Endothelial cell (in vitro differentiated cells): ENCODE results near the gene TMEM42. TPM values are rescaled to one million over a fixed set of nuclear protein-coding genes. Genes with fewer than 3 reads are reported as not detected.

ENCODE experiments used
- DNase-seq: peaks from one replicate; pipeline ENCODE4 v3.0.0; 2021; ENCODE audit warnings: low spot score
- H3K27ac Mint-ChIP-seq: one replicate; pipeline ENCODE4 v1.8.0; 2021; ENCODE audit warnings: mixed read lengths, inconsistent platforms; ENCODE audit not compliant: unreplicated experiment
- H3K27me3 Mint-ChIP-seq: one replicate; pipeline ENCODE4 v1.8.0; 2021; ENCODE audit warnings: mild to moderate bottlenecking, moderate library complexity, mixed read lengths, inconsistent platforms; ENCODE audit not compliant: unreplicated experiment
- H3K36me3 Mint-ChIP-seq: one replicate; pipeline ENCODE4 v1.8.0; 2021; ENCODE audit warnings: mild to moderate bottlenecking, low read depth, mixed read lengths, inconsistent platforms; ENCODE audit not compliant: unreplicated experiment
- H3K4me1 Mint-ChIP-seq: one replicate; pipeline ENCODE4 v1.8.0; 2021; ENCODE audit warnings: mild to moderate bottlenecking, mixed read lengths, inconsistent platforms; ENCODE audit not compliant: unreplicated experiment
- H3K4me3 Mint-ChIP-seq: one replicate; pipeline ENCODE4 v1.8.0; 2021; ENCODE audit warnings: mild to moderate bottlenecking, mixed read lengths, inconsistent platforms; ENCODE audit not compliant: unreplicated experiment
- H3K9me3 Mint-ChIP-seq: one replicate; pipeline ENCODE4 v1.8.0; 2021; ENCODE audit warnings: mixed read lengths, inconsistent platforms; ENCODE audit not compliant: unreplicated experiment
- total RNA-seq: library from RNA; stranded (reverse); fragmentation: NEBNext Ultra II Directional; extraction: Animal tissue kit (Norgen Biotek cat#: 25700); gene quantifications from one replicate; pipeline ENCODE4 v1.2.1, GENCODE V29; 2021; ENCODE audit not compliant: unreplicated experiment
- TF ChIP-seq, protein P1 (sequence below): fragments of 200-600 bp; sonication (generic); IDR thresholded peaks from one replicate; pipeline ENCODE4 v1.5.0; 2021; ENCODE audit warnings: antibody characterized with exemption; ENCODE audit not compliant: unreplicated experiment

The TMEM42 gene
- total RNA-seq, 1 donor from 2014 or later, result 17.7 TPM

DNA sequence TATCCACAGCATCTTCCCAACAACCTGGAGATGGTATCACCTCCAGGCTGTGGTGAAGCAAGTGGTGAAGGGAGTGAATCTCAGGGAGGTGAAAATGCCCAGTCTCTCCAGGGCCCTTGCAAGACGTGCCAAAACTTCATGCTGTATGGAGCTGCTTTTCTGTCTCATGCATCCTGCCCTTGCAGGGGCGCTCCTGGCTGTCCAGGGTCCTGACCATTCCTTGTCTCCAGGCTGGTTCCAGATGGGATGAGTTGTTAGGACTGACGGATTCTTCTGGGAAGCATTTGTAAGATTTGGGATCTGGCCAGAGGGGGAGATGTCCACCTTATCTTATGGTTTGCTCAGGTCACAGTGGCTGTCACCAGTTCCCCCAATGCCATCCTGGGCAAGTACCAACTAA is 28.5 kb downstream of the TMEM42 start:
- no peak for DNase-seq
- Mint-ChIP-seq H3K9me3 (no peaks in the 10 kb centered on the region), H3K4me1 (peaks cover 8% of the 10 kb centered on the region), H3K27me3 (peaks cover 4% of the 10 kb centered on the region), H3K36me3 (peaks cover 3% of the 10 kb centered on the region), H3K27ac (no peak overlapping the region), H3K4me3 (no peak overlapping the region)
- TF ChIP-seq, protein P1, sequence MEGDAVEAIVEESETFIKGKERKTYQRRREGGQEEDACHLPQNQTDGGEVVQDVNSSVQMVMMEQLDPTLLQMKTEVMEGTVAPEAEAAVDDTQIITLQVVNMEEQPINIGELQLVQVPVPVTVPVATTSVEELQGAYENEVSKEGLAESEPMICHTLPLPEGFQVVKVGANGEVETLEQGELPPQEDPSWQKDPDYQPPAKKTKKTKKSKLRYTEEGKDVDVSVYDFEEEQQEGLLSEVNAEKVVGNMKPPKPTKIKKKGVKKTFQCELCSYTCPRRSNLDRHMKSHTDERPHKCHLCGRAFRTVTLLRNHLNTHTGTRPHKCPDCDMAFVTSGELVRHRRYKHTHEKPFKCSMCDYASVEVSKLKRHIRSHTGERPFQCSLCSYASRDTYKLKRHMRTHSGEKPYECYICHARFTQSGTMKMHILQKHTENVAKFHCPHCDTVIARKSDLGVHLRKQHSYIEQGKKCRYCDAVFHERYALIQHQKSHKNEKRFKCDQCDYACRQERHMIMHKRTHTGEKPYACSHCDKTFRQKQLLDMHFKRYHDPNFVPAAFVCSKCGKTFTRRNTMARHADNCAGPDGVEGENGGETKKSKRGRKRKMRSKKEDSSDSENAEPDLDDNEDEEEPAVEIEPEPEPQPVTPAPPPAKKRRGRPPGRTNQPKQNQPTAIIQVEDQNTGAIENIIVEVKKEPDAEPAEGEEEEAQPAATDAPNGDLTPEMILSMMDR, result no peak

GRCh38 chr3:44890852-44891251 is 29.1 kb downstream of the TMEM42 start:
- no peak for DNase-seq
- Mint-ChIP-seq H3K27ac (no peak overlapping the region), H3K36me3 (peaks cover 3% of the 10 kb centered on the region), H3K9me3 (no peaks in the 10 kb centered on the region), H3K4me3 (no peak overlapping the region), H3K27me3 (peaks cover 4% of the 10 kb centered on the region), H3K4me1 (peaks cover 8% of the 10 kb centered on the region)
- TF ChIP-seq, protein P1, result no peak

- TF ChIP-seq, protein P1, result no peak
- peaks cover 4% of the 10 kb centered on the region for H3K27me3 Mint-ChIP-seq
- no peaks in the 10 kb centered on the region for H3K36me3 Mint-ChIP-seq
- H3K4me3 Mint-ChIP-seq, result no peak overlapping the region
- H3K4me1 Mint-ChIP-seq, result peaks cover 5% of the 10 kb centered on the region
- H3K9me3 Mint-ChIP-seq, result no peaks in the 10 kb centered on the region
- DNase-seq, result no peak
- no peak overlapping the region for H3K27ac Mint-ChIP-seq
These were observed 31.0 kb downstream of the TMEM42 start for GRCh38 chr3:44892689-44893088.

- TF ChIP-seq, protein P1, result no peak
- H3K9me3 Mint-ChIP-seq, result no peaks in the 10 kb centered on the region
- DNase-seq, result no peak
- no peak overlapping the region for H3K27ac Mint-ChIP-seq
- H3K36me3 Mint-ChIP-seq, result no peaks in the 10 kb centered on the region
- H3K4me3 Mint-ChIP-seq, result no peak overlapping the region
- peaks cover 2% of the 10 kb centered on the region for H3K4me1 Mint-ChIP-seq
- peaks cover 4% of the 10 kb centered on the region for H3K27me3 Mint-ChIP-seq
These were observed 31.4 kb downstream of the TMEM42 start for GRCh38 chr3:44893097-44893496.

DNA sequence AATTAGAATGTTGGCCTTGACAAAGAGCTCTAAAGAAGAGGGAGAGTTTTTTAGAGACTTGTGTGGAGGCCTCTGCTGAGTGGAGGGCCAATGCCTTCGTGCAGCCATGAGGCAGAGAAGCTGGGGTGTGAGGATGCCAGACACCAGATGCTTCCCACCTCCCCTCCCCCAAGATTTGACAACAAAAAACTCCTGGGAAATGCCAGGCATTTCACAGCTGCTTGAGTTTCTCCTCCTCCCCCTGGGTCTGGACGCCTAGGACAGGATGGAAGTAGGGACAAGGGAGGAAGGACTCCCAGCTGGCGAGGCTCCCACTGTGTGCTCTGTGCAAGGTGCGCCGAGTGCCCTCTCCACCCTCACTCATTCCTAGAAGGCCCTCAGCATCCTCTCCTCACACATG is 32.8 kb downstream of the TMEM42 start:
- peak; percentile 24 for DNase-seq
- Mint-ChIP-seq H3K27ac (no peak overlapping the region), H3K4me1 (no peaks in the 10 kb centered on the region), H3K9me3 (no peaks in the 10 kb centered on the region), H3K36me3 (no peaks in the 10 kb centered on the region), H3K27me3 (peaks cover 4% of the 10 kb centered on the region), H3K4me3 (no peak overlapping the region)
- TF ChIP-seq, protein P1, result no peak
